ENCODE measurements around the gene ALDH8A1. TPM values are rescaled to one million over a fixed set of nuclear protein-coding genes. Genes with fewer than 3 reads are reported as not detected.

The ALDH8A1 gene
- total RNA-seq, 1 donor from 2014 or later: 1.2 TPM

Other genes with a start within 250 kb of the ALDH8A1 start
- gene HBS1L, start 104.7 kb upstream of the ALDH8A1 start, total RNA-seq: 94.4 and 104 TPM in 2 replicates
- gene MYB, start 231.2 kb upstream of the ALDH8A1 start, total RNA-seq: 44.1 and 44.2 TPM in 2 replicates

Measured in activated CD4-positive, alpha-beta T cell treated with anti-CD3 and anti-CD28 coated beads, Interleukin-2, amount 10 ng/mL, durations not matched to agents 24 days and 14 days (primary cell).